NCI-H510A treated with DMSO at 0.1 percent for 48 hours (cell line): Measurements from ENCODE around the gene ADIPOR1.
"Not testable (repeated sequence)": the region's sequence is repeated elsewhere in the genome, so short reads cannot be mapped to it uniquely, and the experiment has no call there.

ENCODE experiments used
- DNase-seq: peaks from one replicate; lab custom pipeline; 2025; lab: John Stamatoyannopoulos, UW

ADIPOR1 gene

GRCh38 chr1:202938287-202938925 is 19.7 kb downstream of the ADIPOR1 start:
- DNase-seq = no peak

- not testable (repeated sequence) for DNase-seq
Observed at GRCh38 chr1:202936409-202936808, 21.7 kb downstream of the ADIPOR1 start.

GRCh38 chr1:202935844-202936243 is 22.3 kb downstream of the ADIPOR1 start:
- DNase-seq = no peak

GRCh38 chr1:202934755-202935154 is 23.4 kb downstream of the ADIPOR1 start:
- no peak for DNase-seq

GRCh38 chr1:202932476-202932875 is 25.6 kb downstream of the ADIPOR1 start:
- DNase-seq = no peak

GRCh38 chr1:202926581-202927491 is 31.3 kb downstream of the ADIPOR1 start, which contains the start of gene KLHL12:
TSS of gene KLHL12 (minus strand) at chr1:202927234. CDS start at chr1:202925162, 2,072 bp downstream.
- peak; percentile 95 for DNase-seq

GRCh38 chr1:202923533-202923932 is 34.6 kb downstream of the ADIPOR1 start:
- no peak for DNase-seq

- DNase-seq = no peak
Observed at GRCh38 chr1:202919615-202920014, 38.5 kb downstream of the ADIPOR1 start.

GRCh38 chr1:202915146-202915545 is 43.0 kb downstream of the ADIPOR1 start:
- no peak for DNase-seq

GRCh38 chr1:202912476-202912875 is 45.6 kb downstream of the ADIPOR1 start:
- DNase-seq = not testable (repeated sequence)

GRCh38 chr1:202909494-202909893 is 48.6 kb downstream of the ADIPOR1 start:
- DNase-seq = no peak

GRCh38 chr1:202908998-202909397 is 49.1 kb downstream of the ADIPOR1 start:
- no peak for DNase-seq

- DNase-seq = no peak
Observed at GRCh38 chr1:202905331-202905730, 52.8 kb downstream of the ADIPOR1 start.

GRCh38 chr1:202903808-202904207 is 54.3 kb downstream of the ADIPOR1 start:
- DNase-seq = not testable (repeated sequence)

GRCh38 chr1:202901555-202901954 is 56.6 kb downstream of the ADIPOR1 start:
- DNase-seq = no peak

- DNase-seq = no peak
Observed at GRCh38 chr1:202892501-202892900, 65.6 kb downstream of the ADIPOR1 start.
